Body of pancreas (tissue), 4 donors: ENCODE results near the gene VPS37D. TPM values are rescaled to one million over a fixed set of nuclear protein-coding genes. Genes with fewer than 3 reads are reported as not detected.

Experiments used
- ATAC-seq: fragments of 150-250 bp; one replicate; pipeline ENCODE4 v1.9.1; 2016
- DNase-seq, 4 donors: peaks; one replicate each; pipeline ENCODE4 v3.0.0-alpha.2; 2019
- H3K27ac ChIP-seq, 4 donors: fragments of 200-600 bp; sonication (generic); 1 replicate in 3 of 4; 2 replicates in 1 of 4; pipeline versions ENCODE4 v1.5.1 to v1.6.1; 2016 to 2019; ENCODE audit warnings: mild to moderate bottlenecking in 1 of 4, mixed read lengths in 1 of 4, moderate library complexity in 1 of 4
- H3K27me3 ChIP-seq, 2 donors: fragments of 200-600 bp; sonication (generic); one replicate each; pipeline ENCODE4 v1.6.0; 2016; ENCODE audit warnings: mild to moderate bottlenecking in 1 of 2
- H3K36me3 ChIP-seq, 2 donors: fragments of 200-600 bp; sonication (generic); replicated peaks in 1 of 2; 2 replicates each; pipeline ENCODE4 v1.5.1; 2016; ENCODE audit warnings: low read depth in 2 of 2; ENCODE audit not compliant: insufficient read depth in 1 of 2
- H3K4me1 ChIP-seq: fragments of 200-600 bp; sonication (generic); one replicate; pipeline ENCODE4 v1.6.0; 2016
- H3K4me3 ChIP-seq, 2 donors: fragments of 200-600 bp; sonication (generic); 1 replicate in 1 of 2; 2 replicates in 1 of 2; pipeline ENCODE4 v1.5.1; 2016 to 2019
- H3K9me3 ChIP-seq, 3 donors: fragments of 200-600 bp; sonication (generic); 1 replicate in 2 of 3; 2 replicates in 1 of 3; pipeline ENCODE4 v1.5.1; 2016
- POLR2A ChIP-seq, 3 donors: fragments of 450-650 bp; IDR thresholded peaks; one replicate each; pipeline ENCODE4 v1.6.1; 2016; ENCODE audit warnings: antibody characterized with exemption in 3 of 3, mild to moderate bottlenecking in 2 of 3
- WGBS, 2 donors: methylation state at CpG; one replicate each; pipeline ENCODE4 v1.1.5; 2017; 5-methylcytosine and 5-hydroxymethylcytosine counted together
- intact Hi-C: fragments of 100-400 bp; cut with DNase I; formaldehyde crosslinking; loops from one replicate; pipeline ENCODE4 v1.15.1; 2023
- total RNA-seq, 2 donors: library from RNA; depleted of rRNA; stranded (reverse); fragments of >200 nt; gene quantifications; one replicate each; pipeline ENCODE4 v1.1.0, GENCODE V29; 2016
- TF ChIP-seq, protein P1 (sequence below), 7 experiments: fragments of 450-650 bp in 4 of 7; fragments of 200-600 bp in 3 of 7; sonication (generic) in 3 of 7; IDR thresholded peaks; one replicate each; pipeline ENCODE4 v1.5.1; 2016 to 2019; ENCODE audit warnings: antibody characterized with exemption in 7 of 7

VPS37D gene
- total RNA-seq, 2 donors from 2014 or later = 1.3 to 6.0 TPM

- intact Hi-C loops = no loop called here
- Histone ChIP-seq H3K27me3 (no peaks in the 10 kb centered on the region), H3K27ac (no peak overlapping the region), H3K4me3 (no peak overlapping the region), H3K4me1 (peaks cover 45% of the 10 kb centered on the region), H3K9me3 (no peaks in the 10 kb centered on the region), H3K36me3 (peaks cover 0 to 2% of the 10 kb centered on the region in 2 donors)
- WGBS, 2 donors = 73 to 81% methylated on average over 8 of the region's 8 CpGs
- no peak for ATAC-seq
- no peak for TF ChIP-seq POLR2A (IDR thresholded peaks at IDR 0.05)
- TF ChIP-seq, protein P1, sequence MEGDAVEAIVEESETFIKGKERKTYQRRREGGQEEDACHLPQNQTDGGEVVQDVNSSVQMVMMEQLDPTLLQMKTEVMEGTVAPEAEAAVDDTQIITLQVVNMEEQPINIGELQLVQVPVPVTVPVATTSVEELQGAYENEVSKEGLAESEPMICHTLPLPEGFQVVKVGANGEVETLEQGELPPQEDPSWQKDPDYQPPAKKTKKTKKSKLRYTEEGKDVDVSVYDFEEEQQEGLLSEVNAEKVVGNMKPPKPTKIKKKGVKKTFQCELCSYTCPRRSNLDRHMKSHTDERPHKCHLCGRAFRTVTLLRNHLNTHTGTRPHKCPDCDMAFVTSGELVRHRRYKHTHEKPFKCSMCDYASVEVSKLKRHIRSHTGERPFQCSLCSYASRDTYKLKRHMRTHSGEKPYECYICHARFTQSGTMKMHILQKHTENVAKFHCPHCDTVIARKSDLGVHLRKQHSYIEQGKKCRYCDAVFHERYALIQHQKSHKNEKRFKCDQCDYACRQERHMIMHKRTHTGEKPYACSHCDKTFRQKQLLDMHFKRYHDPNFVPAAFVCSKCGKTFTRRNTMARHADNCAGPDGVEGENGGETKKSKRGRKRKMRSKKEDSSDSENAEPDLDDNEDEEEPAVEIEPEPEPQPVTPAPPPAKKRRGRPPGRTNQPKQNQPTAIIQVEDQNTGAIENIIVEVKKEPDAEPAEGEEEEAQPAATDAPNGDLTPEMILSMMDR (IDR thresholded peaks at IDR 0.05) = no peak
- no peak for DNase-seq
Observed at GRCh38 chr7:73681031-73681430, 13.4 kb downstream of the VPS37D start.

DNA sequence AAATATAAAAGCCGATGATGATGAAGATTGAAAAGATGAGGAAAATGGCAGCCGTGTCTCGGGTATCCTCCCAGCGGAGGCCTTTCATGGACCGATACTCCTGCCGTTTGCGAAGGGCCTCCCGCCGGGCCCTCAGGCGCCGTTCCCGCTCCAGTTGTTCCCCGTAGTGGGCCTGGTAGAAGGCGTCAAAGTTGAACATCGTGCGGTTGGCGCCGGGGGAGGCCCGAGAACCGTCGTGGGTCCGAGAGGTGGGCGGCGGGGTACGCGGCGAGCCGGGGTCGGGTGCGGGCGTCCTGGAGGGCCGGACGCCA lies 15.1 kb downstream of the VPS37D start:
- H3K27ac ChIP-seq = peak overlapping the region; percentile 82 to 95 (median 91)
- no peaks in the 10 kb centered on the region for H3K27me3 ChIP-seq
- H3K4me1 ChIP-seq = peaks cover 45% of the 10 kb centered on the region
- ATAC-seq = peak; percentile 1
- H3K36me3 ChIP-seq = peaks cover 0 to 7% of the 10 kb centered on the region in 2 donors
- no peaks in the 10 kb centered on the region for H3K9me3 ChIP-seq
- peak overlapping the region; percentile 98 to 100 for H3K4me3 ChIP-seq
- intact Hi-C loops = no loop called here
- WGBS, 2 donors = 0 to 1% methylated on average over 1 to 33 of the region's 33 CpGs
- no peak for DNase-seq
- TF ChIP-seq POLR2A (IDR thresholded peaks at IDR 0.05) = no peak
- TF ChIP-seq, protein P1 (IDR thresholded peaks at IDR 0.05) = no peak

DNA sequence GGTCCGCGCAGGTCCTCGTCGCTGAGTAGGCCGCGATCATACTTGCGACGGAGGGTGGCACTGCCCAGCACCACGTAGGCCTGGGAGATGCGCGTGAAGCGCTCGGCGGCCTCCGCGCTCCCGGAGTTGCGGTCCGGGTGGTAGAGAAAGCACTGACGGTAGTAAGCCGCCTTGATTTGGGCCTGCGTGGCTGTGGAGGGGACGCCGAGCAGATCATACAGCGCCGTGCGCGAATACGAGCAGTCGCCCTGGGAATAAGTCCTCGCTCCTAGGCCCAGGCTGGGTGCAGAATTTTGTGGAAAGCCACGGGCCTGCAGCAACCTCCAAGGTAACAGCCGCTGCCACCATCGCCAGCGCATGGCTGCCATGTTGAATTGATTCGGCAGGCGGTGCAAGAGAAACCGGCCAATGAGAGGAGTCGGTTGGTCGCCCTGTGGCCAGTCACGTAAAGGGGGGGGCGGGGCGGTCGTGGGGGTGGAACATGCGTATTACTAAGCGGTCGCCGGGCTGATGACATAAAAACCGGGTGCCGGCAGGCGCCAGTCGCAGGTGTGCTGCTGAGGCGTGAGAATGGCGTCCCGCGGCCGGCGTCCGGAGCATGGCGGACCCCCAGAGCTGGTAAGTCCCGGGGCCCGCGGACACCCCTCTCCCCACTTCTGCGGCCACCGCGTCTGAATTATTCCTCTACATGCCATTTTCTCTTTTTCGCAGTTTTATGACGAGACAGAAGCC lies 15.6 kb downstream of the VPS37D start, which contains the start of the genes BUD23 and DNAJC30:
Gene BUD23, plus strand, starts transcription at position 542 of the 732 bp plus-strand sequence. Its CDS starts 29 bp downstream, at position 571.
Gene DNAJC30, minus strand, starts transcription at position 398 of the 732 bp plus-strand sequence. Its CDS starts 30 bp downstream, at position 368.
- peak within 1 kb of the TSS; percentile 98 to 100 for H3K4me3 ChIP-seq
- intact Hi-C loops = no loop called here
- no peaks in the 10 kb centered on the region for H3K9me3 ChIP-seq
- peak within 1 kb of the TSS; percentile 82 to 95 (median 91) for H3K27ac ChIP-seq
- H3K27me3 ChIP-seq = no peaks in the 10 kb centered on the region
- peak; percentile 72 to 89 (median 82) for TF ChIP-seq POLR2A (IDR thresholded peaks at IDR 0.05)
- TF ChIP-seq, protein P1 (IDR thresholded peaks at IDR 0.05) = peak in 2 of 7 experiments; percentile 18 to 31
- ATAC-seq (peak; percentile 99), DNase-seq (peak; percentile 98 to 99 (median 98))
- peaks cover 45% of the 10 kb centered on the region for H3K4me1 ChIP-seq
- 0% methylated on average over 19 to 67 of the region's 68 CpGs for WGBS, 2 donors
- peaks cover 0 to 5% of the 10 kb centered on the region in 2 donors for H3K36me3 ChIP-seq

DNA sequence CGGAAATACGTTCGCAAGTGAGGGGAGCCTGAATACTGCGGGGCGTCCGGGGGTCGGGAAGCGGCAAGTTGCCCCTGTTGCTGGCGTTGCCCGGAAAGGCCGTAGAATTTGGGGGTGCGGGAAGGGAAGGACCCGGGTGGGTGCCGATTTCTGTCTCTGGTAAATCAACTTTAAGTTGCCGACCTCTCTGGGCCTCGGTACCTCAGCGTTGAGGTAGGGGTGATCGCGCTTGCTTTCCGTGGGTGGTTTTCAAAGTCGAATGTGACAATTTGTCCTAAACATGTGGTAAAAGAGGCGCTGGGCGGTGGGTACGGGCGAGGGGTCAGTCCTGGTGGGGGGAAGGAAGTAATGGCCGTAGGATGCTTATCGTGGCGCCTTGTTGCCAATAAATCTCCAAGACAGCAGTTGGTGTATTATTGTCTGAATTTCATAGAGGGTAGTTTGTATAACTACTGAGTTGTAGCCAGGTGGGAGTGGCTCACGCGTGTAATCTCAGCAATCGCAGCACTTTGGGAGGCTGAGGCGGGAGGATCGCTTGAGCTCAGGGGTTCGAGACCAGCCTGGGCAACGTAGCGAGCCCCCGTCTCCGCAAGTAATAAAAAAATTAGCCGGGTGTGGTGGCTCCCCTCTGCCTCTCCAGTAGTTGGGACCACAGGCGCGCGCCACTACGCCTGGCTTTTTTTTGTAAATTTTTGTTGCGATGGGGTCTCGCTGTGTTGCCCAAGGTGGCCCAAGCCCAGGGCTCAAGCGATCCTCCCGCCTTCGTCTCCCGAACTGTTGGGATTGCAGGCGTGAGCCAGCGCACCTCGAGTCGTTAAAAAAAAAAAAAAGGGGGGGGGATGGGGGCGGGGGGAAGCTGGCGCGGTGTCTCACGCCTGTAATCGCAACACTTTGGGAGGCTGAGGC lies 16.4 kb downstream of the VPS37D start:
- Histone ChIP-seq H3K9me3 (no peaks in the 10 kb centered on the region), H3K27me3 (no peaks in the 10 kb centered on the region), H3K4me3 (peak overlapping the region; percentile 98 to 100), H3K4me1 (peaks cover 40% of the 10 kb centered on the region), H3K27ac (peak overlapping the region; percentile 82 to 95 (median 91)), H3K36me3 (peaks cover 0 to 5% of the 10 kb centered on the region in 2 donors)
- ATAC-seq = peak; percentile 1
- DNase-seq = no peak
- whole genome bisulfite sequencing, 2 donors = 23 to 29% methylated on average over 30 to 56 of the region's 58 CpGs
- intact Hi-C loops = no loop called here
- TF ChIP-seq, protein P1 (IDR thresholded peaks at IDR 0.05) = no peak
- TF ChIP-seq POLR2A (IDR thresholded peaks at IDR 0.05) = no peak
